Endothelial cell of umbilical vein (primary cell): ENCODE data around the gene CLPX.
A peak's percentile ranks its signal among the peaks of the same experiment; 100 is the strongest.

Experiments
- CTCF ChIP-seq, 2 donors: IDR thresholded peaks; 1 replicate in 1 of 2; 2 replicates in 1 of 2; pipeline ENCODE4 v1.5.1; 2011; ENCODE audit warnings: low read length in 2 of 2, mild to moderate bottlenecking in 2 of 2, moderate library complexity in 2 of 2, control low read depth in 1 of 2, inconsistent platforms in 1 of 2, low read depth in 1 of 2; ENCODE audit not compliant: insufficient read depth in 1 of 2; ENCODE audit errors: extremely low read depth in 1 of 2
- EZH2 ChIP-seq: IDR thresholded peaks from 2 replicates; pipeline ENCODE4 v1.6.1; 2012; ENCODE audit warnings: borderline replicate concordance, low read depth, mild to moderate bottlenecking, moderate library complexity, low read length, inconsistent platforms; ENCODE audit not compliant: severe bottlenecking
- FOS ChIP-seq: IDR thresholded peaks from 2 replicates; pipeline ENCODE4 v1.6.1; 2011; ENCODE audit warnings: mild to moderate bottlenecking, low read length, moderate library complexity, borderline replicate concordance; ENCODE audit not compliant: insufficient read depth
- GATA2 ChIP-seq: IDR thresholded peaks from 2 replicates; pipeline ENCODE4 v1.7.0; 2011; ENCODE audit warnings: low read depth, mild to moderate bottlenecking, moderate library complexity, mixed read lengths, low read length; ENCODE audit not compliant: insufficient read length, insufficient read depth
- MAX ChIP-seq: IDR thresholded peaks from 2 replicates; pipeline ENCODE4 v1.6.1; 2011; ENCODE audit not compliant: insufficient read depth, insufficient read length
- MYC ChIP-seq: IDR thresholded peaks from one replicate; pipeline ENCODE4 v1.6.1; 2011; ENCODE audit warnings: mild to moderate bottlenecking, low read depth, low read length
- POLR2A ChIP-seq: IDR thresholded peaks from 2 replicates; pipeline ENCODE4 v1.6.1; 2012; ENCODE audit warnings: low read depth, mild to moderate bottlenecking, control low read depth, low read length
- POLR2AphosphoS5 ChIP-seq: IDR thresholded peaks from 2 replicates; pipeline ENCODE4 v1.6.1; 2012; ENCODE audit warnings: low read depth, mild to moderate bottlenecking, control low read depth, low read length, moderate library complexity; ENCODE audit not compliant: insufficient read depth

- TF ChIP-seq CTCF (IDR thresholded peaks at IDR 0.05; ENCODE audit: extremely low read depth in 1 of 2, insufficient read depth in 1 of 2, low read depth in 1 of 2, low read length in 2 of 2) (peak in 1 of 2 donors; percentile 13), EZH2 (no peak), POLR2A (no peak), FOS (no peak), MAX (no peak), MYC (no peak), POLR2AphosphoS5 (no peak), GATA2 (no peak)
Measured at GRCh38 chr15:65132878-65133547, 52.1 kb downstream of the CLPX start.
